Liver (tissue), 3 donors: ENCODE measurements around the gene ZNF22.

Experiments used
- CTCF ChIP-seq: fragments of 150-350 bp; IDR thresholded peaks from 2 replicates; pipeline ENCODE4 v1.5.1; 2017; ENCODE audit warnings: improper control_type of control experiment, low read depth, low read length; ENCODE audit not compliant: missing input control
- EGR1 ChIP-seq, 2 donors: IDR thresholded peaks; 2 replicates each; pipeline ENCODE4 v1.6.1; 2016 to 2018; ENCODE audit warnings: antibody characterized with exemption in 2 of 2, low read depth in 2 of 2
- FOXA1 ChIP-seq: IDR thresholded peaks from 2 replicates; pipeline ENCODE4 v1.6.1; 2016; ENCODE audit warnings: antibody characterized with exemption
- HNF4A ChIP-seq, 2 donors: conservative IDR thresholded peaks; 2 replicates each; pipeline ENCODE4 v1.6.1; 2016; ENCODE audit warnings: antibody characterized with exemption in 2 of 2, mild to moderate bottlenecking in 2 of 2
- JUND ChIP-seq, 2 donors: IDR thresholded peaks; 2 replicates each; pipeline ENCODE4 v1.6.1; 2016; ENCODE audit warnings: antibody characterized with exemption in 2 of 2
- RXRA ChIP-seq, 2 donors: IDR thresholded peaks; 2 replicates each; pipeline ENCODE4 v1.6.1; 2017 to 2018; ENCODE audit warnings: antibody characterized with exemption in 2 of 2, mild to moderate bottlenecking in 1 of 2
- SP1 ChIP-seq: IDR thresholded peaks from 2 replicates; pipeline ENCODE4 v1.6.1; 2018; ENCODE audit warnings: antibody characterized with exemption, mild to moderate bottlenecking
- TAF1 ChIP-seq: conservative IDR thresholded peaks from 2 replicates; pipeline ENCODE4 v1.6.1; 2016; ENCODE audit warnings: antibody characterized with exemption, mild to moderate bottlenecking
- YY1 ChIP-seq: IDR thresholded peaks from 2 replicates; pipeline ENCODE4 v1.6.1; 2016; ENCODE audit warnings: antibody characterized with exemption, mild to moderate bottlenecking
- TF ChIP-seq, protein P1 (sequence below): IDR thresholded peaks from 2 replicates; pipeline ENCODE4 v1.6.1; 2016; ENCODE audit warnings: antibody characterized with exemption
- donor health status: healthy.
- donor health status: healthy.

DNA sequence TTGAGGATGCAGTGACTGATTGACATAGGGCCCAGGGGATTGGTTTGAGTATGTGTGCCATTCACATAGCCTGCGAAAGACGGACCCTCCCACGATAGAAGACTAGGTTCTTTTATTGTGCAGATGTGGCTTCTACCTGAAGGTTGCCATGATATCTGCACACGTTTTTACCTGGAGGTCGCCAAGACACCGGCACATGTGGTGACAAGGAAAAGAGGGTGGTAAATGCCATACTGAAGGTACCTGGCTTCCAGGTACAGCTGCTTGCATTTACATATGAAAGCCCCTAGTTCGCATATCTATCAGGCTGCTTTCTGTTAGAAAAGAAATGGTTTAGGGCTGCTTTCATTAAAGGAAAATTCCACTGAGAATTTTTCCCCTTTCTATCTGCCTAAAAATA is 43.6 kb downstream of the ZNF22 start:
- TF ChIP-seq CTCF (no peak), JUND (IDR thresholded peaks at IDR 0.05) (no peak), HNF4A (conservative IDR thresholded peaks at IDR 0.05) (no peak), EGR1 (IDR thresholded peaks at IDR 0.05; ENCODE audit: low read depth in 2 of 2) (no peak), FOXA1 (no peak), SP1 (no peak), YY1 (no peak), RXRA (IDR thresholded peaks at IDR 0.05) (no peak), TAF1 (no peak)
- TF ChIP-seq, protein P1, sequence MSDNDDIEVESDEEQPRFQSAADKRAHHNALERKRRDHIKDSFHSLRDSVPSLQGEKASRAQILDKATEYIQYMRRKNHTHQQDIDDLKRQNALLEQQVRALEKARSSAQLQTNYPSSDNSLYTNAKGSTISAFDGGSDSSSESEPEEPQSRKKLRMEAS: no peak
